C4-2B (cell line): ENCODE measurements around the gene SEMA5A.

Experiments used
- H3K27ac ChIP-seq: fragments of 450-650 bp; 2 replicates; pipeline ENCODE4 v1.5.1; 2017
- ZFX ChIP-seq: fragments of 450-650 bp; IDR thresholded peaks from 2 replicates; pipeline ENCODE4 v1.6.1; 2017
- TF ChIP-seq, protein P1 (sequence below): fragments of 450-650 bp; conservative IDR thresholded peaks from 2 replicates; pipeline ENCODE4 v1.5.1; 2017; ENCODE audit warnings: mild to moderate bottlenecking

The SEMA5A gene

GRCh38 chr5:9125852-9126251 is 420.0 kb downstream of the SEMA5A start:
- TF ChIP-seq ZFX: no peak
- TF ChIP-seq, protein P1, sequence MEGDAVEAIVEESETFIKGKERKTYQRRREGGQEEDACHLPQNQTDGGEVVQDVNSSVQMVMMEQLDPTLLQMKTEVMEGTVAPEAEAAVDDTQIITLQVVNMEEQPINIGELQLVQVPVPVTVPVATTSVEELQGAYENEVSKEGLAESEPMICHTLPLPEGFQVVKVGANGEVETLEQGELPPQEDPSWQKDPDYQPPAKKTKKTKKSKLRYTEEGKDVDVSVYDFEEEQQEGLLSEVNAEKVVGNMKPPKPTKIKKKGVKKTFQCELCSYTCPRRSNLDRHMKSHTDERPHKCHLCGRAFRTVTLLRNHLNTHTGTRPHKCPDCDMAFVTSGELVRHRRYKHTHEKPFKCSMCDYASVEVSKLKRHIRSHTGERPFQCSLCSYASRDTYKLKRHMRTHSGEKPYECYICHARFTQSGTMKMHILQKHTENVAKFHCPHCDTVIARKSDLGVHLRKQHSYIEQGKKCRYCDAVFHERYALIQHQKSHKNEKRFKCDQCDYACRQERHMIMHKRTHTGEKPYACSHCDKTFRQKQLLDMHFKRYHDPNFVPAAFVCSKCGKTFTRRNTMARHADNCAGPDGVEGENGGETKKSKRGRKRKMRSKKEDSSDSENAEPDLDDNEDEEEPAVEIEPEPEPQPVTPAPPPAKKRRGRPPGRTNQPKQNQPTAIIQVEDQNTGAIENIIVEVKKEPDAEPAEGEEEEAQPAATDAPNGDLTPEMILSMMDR: no peak
- H3K27ac ChIP-seq: no peak overlapping the region

GRCh38 chr5:9124838-9125237 is 421.0 kb downstream of the SEMA5A start:
- TF ChIP-seq ZFX: no peak
- TF ChIP-seq, protein P1: no peak
- no peak overlapping the region for H3K27ac ChIP-seq

GRCh38 chr5:9124071-9124470 is 421.8 kb downstream of the SEMA5A start:
- no peak overlapping the region for H3K27ac ChIP-seq
- TF ChIP-seq, protein P1: no peak
- TF ChIP-seq ZFX: no peak

GRCh38 chr5:9122528-9122927 is 423.3 kb downstream of the SEMA5A start:
- TF ChIP-seq ZFX: no peak
- TF ChIP-seq, protein P1: no peak

DNA sequence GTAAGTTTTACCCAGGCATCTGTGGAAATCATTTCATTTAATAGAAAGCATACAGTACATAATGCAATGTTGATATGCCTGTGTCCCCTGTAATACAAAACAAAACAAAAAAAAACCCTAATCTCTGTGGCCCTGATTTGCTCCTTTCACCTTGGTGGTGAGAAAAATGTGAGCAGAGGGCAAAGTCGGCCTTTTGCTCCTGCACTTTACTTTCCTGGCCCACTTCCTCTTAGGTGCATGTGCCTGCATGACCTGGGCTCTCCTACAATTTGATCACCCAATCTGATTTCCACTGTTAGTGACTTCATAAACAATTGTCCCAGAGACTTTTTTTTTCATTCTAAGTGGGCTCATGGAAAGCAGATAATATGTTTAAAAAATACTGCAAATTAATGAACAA is 424.3 kb downstream of the SEMA5A start:
- H3K27ac ChIP-seq: no peak overlapping the region
- no peak for TF ChIP-seq ZFX
- TF ChIP-seq, protein P1: no peak

More at GRCh38 chr5:9122528-9122927, 423.3 kb downstream of the SEMA5A start:
- H3K27ac ChIP-seq: no peak overlapping the region

GRCh38 chr5:9118852-9119251 is 427.0 kb downstream of the SEMA5A start:
- TF ChIP-seq, protein P1: no peak
- no peak for TF ChIP-seq ZFX
- H3K27ac ChIP-seq: no peak overlapping the region

DNA sequence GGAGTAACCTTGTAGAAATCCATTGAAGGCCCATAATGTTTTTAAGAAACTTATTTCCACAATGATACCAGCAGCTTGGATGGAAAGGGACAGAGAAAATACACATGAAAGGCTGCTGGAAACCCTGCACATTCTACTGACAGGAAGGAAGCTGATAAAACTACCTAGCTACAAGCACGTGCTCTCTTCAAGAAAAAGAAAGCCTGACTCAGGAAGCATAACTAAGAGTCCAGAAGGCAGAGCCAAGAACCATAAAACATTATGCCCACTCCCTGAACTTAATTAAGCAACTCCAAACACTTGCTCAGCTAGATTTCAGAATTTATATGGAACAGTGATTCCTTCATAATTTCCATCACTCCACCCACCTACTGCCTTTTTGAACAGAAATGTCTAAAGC is 430.8 kb downstream of the SEMA5A start:
- H3K27ac ChIP-seq: no peak overlapping the region
- no peak for TF ChIP-seq ZFX
- TF ChIP-seq, protein P1: no peak
